Measurements from ENCODE around the gene PIK3R3.

- TF ChIP-seq EZH2 (IDR thresholded peaks at IDR 0.05) = no peak
- TF ChIP-seq CTCF (IDR thresholded peaks at IDR 0.05 in 2 of 3, conservative IDR thresholded peaks at IDR 0.05 in 1 of 3; ENCODE audit: borderline replicate concordance in 1 of 3, insufficient read depth in 1 of 3, low read depth in 2 of 3, low read length in 2 of 3) = no peak
- no peak for TF ChIP-seq POLR2A (IDR thresholded peaks at IDR 0.05; ENCODE audit: borderline replicate concordance, extremely low read depth, insufficient read depth, insufficient read length)
- no peak for TF ChIP-seq RAD21 (IDR thresholded peaks at IDR 0.05; ENCODE audit: low read depth)
- no peak for TF ChIP-seq ZNF274 (IDR thresholded peaks at IDR 0.05; ENCODE audit: low read depth, low read length)
- TF ChIP-seq POLR2AphosphoS5 (IDR thresholded peaks at IDR 0.05; ENCODE audit: low read depth, low read length) = no peak
- TF ChIP-seq MAX (IDR thresholded peaks at IDR 0.05) = no peak
- no peak for TF ChIP-seq CEBPB (IDR thresholded peaks at IDR 0.05; ENCODE audit: low read depth)
- TF ChIP-seq YY1 (IDR thresholded peaks at IDR 0.05; ENCODE audit: extremely low read depth, insufficient replicate concordance, low read depth, low read length) = no peak
- TF ChIP-seq TCF7L2 (IDR thresholded peaks at IDR 0.05; ENCODE audit: borderline replicate concordance, extremely low read depth, insufficient read depth, insufficient read length) = no peak
- no peak for TF ChIP-seq ATF3 (IDR thresholded peaks at IDR 0.05)
- TF ChIP-seq JUND (IDR thresholded peaks at IDR 0.05) = no peak
- no peak for TF ChIP-seq FOSL1 (IDR thresholded peaks at IDR 0.05; ENCODE audit: low read depth)
Observed at GRCh38 chr1:46072975-46073374, 59.5 kb downstream of the PIK3R3 start.
